GM19023 (cell line): ENCODE data around the gene EVX1.

Experiments used
- ATAC-seq: cut with Tn5 transposase; IDR thresholded peaks from one replicate; pipeline ENCODE4 v1.9.1; 2021; ENCODE audit warnings: mild to moderate bottlenecking, moderate library complexity; ENCODE audit not compliant: unreplicated experiment

Gene EVX1

DNA sequence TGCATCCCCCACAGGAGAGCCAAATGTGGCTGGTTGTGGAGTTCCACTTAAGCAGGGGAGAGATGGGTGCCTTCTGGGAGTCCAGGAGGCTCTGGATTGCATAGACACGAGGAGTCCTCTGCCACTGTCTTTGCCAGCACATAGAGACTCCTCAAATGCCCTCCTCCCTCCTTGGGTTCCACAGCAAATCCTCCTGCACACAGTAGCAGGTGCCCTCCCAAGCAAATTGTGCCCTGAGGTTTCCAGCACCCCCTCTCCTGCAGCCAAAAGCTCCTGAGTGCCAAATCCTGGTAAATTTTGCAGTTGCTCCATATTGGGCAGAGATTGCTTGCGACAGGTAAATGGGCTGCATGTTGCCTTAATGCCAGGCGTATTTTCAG is 5.8 kb downstream of the EVX1 start:
- ATAC-seq = no peak

GRCh38 chr7:27248911-27249723 is 6.5 kb downstream of the EVX1 start:
- no peak for ATAC-seq

- ATAC-seq = no peak
These were observed 7.3 kb downstream of the EVX1 start for GRCh38 chr7:27249724-27250556.

DNA sequence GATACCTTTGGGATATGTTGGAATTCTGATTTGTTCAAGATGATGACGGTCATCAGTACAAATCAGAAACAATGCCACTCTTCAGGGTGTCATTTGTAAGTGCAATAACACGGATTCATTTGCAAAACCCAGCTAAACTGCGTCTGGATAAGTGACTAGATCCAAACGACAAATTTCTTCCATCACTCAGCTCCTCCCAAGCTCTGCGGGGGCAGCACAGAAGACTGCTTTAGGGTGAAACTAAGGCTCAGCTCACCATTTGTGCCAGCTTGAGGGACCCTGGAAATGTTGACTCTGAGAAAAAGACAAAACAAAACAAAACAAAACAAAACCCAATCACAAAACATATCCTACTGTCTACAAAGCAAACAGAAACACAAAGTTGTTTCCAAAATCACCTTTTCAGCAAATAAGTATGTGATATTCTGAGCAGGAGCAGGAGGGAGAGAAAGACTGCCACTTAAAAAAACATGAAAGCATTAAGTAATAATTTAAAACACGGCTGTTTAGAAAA is 8.0 kb downstream of the EVX1 start:
- ATAC-seq = no peak

DNA sequence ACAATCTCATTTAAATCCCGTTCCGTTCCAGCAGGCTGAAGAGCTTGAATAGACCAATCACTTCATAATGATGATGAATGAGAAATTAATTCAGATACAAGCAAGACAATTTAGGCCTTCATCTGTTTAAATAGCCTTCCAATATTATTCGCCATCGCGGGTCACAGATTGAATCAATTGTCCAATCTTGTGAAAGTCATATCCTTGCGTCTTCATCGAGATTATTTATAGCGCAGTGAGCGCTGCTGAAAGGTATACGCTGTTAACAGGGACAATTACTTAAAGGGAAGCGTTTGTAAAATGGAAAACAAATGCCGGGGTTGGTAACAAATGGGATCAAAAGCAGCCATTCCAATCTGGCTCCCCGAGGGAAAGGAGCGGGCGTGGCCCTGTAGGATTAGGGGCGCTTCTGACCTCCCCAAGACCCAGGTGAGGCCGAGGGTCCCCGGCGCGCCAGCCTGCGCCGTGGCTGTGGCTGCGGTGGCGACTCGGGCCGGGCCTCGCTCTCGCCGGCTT is 8.6 kb downstream of the EVX1 start:
- no peak for ATAC-seq

GRCh38 chr7:27251652-27252590 is 9.3 kb downstream of the EVX1 start:
- no peak for ATAC-seq

GRCh38 chr7:27254625-27255024 is 12.0 kb downstream of the EVX1 start:
- no peak for ATAC-seq

GRCh38 chr7:27260211-27260610 is 17.6 kb downstream of the EVX1 start:
- no peak for ATAC-seq

- ATAC-seq = no peak
These were observed 19.5 kb downstream of the EVX1 start for GRCh38 chr7:27262121-27262520.

DNA sequence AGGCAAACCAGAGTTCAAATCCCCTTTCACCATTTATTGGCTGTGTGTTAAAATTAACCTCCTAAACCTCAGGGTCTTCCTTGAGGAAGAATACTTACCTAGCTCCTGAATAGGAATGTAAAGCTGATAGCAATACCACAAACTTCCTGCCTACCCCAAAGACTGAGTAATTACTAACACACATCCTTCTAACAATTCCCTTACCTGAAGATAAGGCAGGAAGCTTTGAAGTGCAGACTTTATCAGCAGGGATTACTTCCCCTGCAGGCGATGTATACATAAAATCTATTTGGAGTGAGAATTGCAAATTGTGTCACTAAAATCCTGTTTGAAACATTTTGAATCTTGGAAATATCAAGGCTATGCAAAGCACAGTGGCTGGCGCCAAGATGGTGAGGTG is 21.2 kb downstream of the EVX1 start:
- no peak for ATAC-seq

DNA sequence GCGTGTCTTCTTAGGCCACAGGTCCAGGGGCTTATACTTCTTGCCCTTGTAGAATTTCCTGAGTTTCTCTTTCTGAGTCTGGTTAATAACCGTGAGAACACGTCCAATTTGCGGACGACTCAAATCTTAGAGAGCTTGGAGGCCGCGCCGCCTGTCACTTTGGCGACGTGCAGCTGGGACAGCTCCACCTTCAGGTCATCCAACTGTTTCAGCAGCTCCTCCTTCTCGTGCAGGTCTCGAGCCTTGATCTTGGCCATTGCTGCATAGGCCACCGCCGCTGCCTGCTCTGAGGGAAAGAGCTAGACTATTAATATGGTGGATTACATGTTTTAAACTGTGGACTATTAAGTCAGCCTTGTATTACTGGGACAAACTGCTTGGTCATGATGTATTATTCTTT is 26.9 kb downstream of the EVX1 start:
- no peak for ATAC-seq

- no peak for ATAC-seq
These were observed 28.8 kb downstream of the EVX1 start for GRCh38 chr7:27271384-27271783.

GRCh38 chr7:27277628-27278027 is 35.0 kb downstream of the EVX1 start:
- no peak for ATAC-seq

DNA sequence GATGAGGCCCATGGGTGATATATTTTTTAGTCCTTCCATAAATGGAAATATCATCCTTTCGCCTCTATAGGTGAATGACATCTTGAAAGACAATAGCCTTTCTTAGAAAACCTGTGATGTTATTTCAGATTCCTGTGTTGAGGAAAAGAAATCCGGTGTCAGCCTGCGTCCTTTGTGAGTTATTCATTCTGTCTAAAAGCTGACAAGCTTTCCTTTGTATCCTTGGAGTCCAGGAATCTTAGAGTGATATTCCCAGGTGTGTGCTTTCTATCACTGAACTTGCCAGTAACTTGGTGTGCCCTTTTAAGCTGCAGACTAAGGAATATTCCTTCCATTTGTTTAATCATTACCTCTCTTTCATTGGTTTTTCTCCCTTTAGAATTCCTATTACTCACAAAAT is 41.0 kb downstream of the EVX1 start:
- no peak for ATAC-seq

DNA sequence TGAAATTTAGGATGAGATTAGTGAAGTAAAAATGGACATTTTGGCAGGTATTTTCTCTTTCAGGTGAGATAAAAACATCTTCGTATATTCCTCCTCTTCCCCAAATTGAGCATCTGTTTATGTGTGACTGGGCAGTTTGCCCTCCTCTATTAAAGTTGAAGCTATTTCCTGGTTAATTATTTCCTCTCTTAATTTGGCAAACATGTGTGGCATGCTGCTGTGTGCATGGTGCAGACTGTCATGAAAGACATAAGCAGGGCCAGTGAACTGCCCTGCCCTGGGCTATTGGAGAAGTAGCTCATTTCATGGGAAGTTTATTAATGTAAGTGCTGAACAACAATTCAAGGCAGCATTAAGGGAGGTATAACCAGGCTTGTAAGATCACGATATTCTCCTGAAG is 52.6 kb downstream of the EVX1 start:
- ATAC-seq = no peak

- no peak for ATAC-seq
These were observed 54.8 kb downstream of the EVX1 start for GRCh38 chr7:27297356-27297755.
